GM23248 (cell line): ENCODE data around the gene TERC. TPM values are rescaled to one million over a fixed set of nuclear protein-coding genes. Genes with fewer than 3 reads are reported as not detected.

Experiments used
- DNase-seq: peaks from one replicate; pipeline ENCODE4 v3.0.0-alpha.2; 2015
- H2AFZ ChIP-seq: fragments of 200-600 bp; sonication (generic); 2 replicates; pipeline ENCODE4 v1.6.1; 2016; ENCODE audit warnings: antibody characterized with exemption
- H3F3A ChIP-seq: fragments of 200-600 bp; sonication (generic); 2 replicates; pipeline ENCODE4 v1.6.1; 2016; ENCODE audit warnings: mild to moderate bottlenecking, antibody characterized with exemption, mixed run types; ENCODE audit not compliant: insufficient read depth
- H3K27ac ChIP-seq: fragments of 200-600 bp; sonication (generic); 2 replicates; pipeline ENCODE4 v1.5.1; 2016; ENCODE audit warnings: mild to moderate bottlenecking
- H3K27me3 ChIP-seq: fragments of 200-600 bp; sonication (generic); replicated peaks from 2 replicates; pipeline ENCODE4 v1.6.1; 2016; ENCODE audit warnings: mild to moderate bottlenecking; ENCODE audit not compliant: insufficient read depth
- H3K36me3 ChIP-seq: fragments of 200-600 bp; sonication (generic); 2 replicates; pipeline ENCODE4 v1.6.1; 2016; ENCODE audit warnings: low read depth, mild to moderate bottlenecking
- H3K4me1 ChIP-seq: fragments of 200-600 bp; sonication (generic); 2 replicates; pipeline ENCODE4 v1.6.1; 2016; ENCODE audit warnings: mild to moderate bottlenecking; ENCODE audit not compliant: insufficient read depth
- H3K4me2 ChIP-seq: fragments of 200-600 bp; sonication (generic); one replicate; pipeline ENCODE4 v1.6.1; 2016; ENCODE audit warnings: mild to moderate bottlenecking; ENCODE audit not compliant: unreplicated experiment
- H3K4me3 ChIP-seq: fragments of 200-600 bp; sonication (generic); 2 replicates; pipeline ENCODE4 v1.5.1; 2016; ENCODE audit warnings: mild to moderate bottlenecking
- H3K79me2 ChIP-seq: fragments of 200-600 bp; sonication (generic); 2 replicates; pipeline ENCODE4 v1.6.1; 2016; ENCODE audit warnings: mild to moderate bottlenecking; ENCODE audit not compliant: insufficient read depth
- H3K9ac ChIP-seq: fragments of 200-600 bp; sonication (generic); 2 replicates; pipeline ENCODE4 v1.6.1; 2016; ENCODE audit warnings: mild to moderate bottlenecking
- H3K9me2 ChIP-seq: fragments of 200-600 bp; sonication (generic); 2 replicates; pipeline ENCODE4 v1.6.1; 2016; ENCODE audit warnings: mixed run types, mild to moderate bottlenecking, moderate library complexity; ENCODE audit not compliant: insufficient read depth
- H3K9me3 ChIP-seq: fragments of 200-600 bp; sonication (generic); one replicate; pipeline ENCODE4 v1.6.1; 2017; ENCODE audit warnings: low read depth
- H4K20me1 ChIP-seq: fragments of 200-600 bp; sonication (generic); 2 replicates; pipeline ENCODE4 v1.6.0; 2016; ENCODE audit not compliant: insufficient read depth
- EZH2 ChIP-seq: fragments of 200-600 bp; sonication (generic); IDR thresholded peaks from 2 replicates; pipeline ENCODE4 v1.6.1; 2018; ENCODE audit warnings: antibody characterized with exemption, mild to moderate bottlenecking; ENCODE audit not compliant: insufficient read depth, poor library complexity, severe bottlenecking
- EZH2phosphoT487 ChIP-seq: fragments of 200-600 bp; sonication (generic); IDR thresholded peaks from 2 replicates; pipeline ENCODE4 v1.6.1; 2018; ENCODE audit warnings: antibody characterized with exemption, moderate library complexity, mild to moderate bottlenecking, low read depth; ENCODE audit not compliant: insufficient read depth
- WGBS, 2 experiments: methylation state at CpG; one replicate each; pipeline ENCODE4 v1.1.6; 2015 to 2017; ENCODE audit warnings: low lambda C conversion rate in 2 of 2, low coverage in 1 of 2; ENCODE audit errors: missing lambda C conversion rate in 2 of 2; 5-methylcytosine and 5-hydroxymethylcytosine counted together
- in situ Hi-C: fragments of 300-500 bp; cut with MboI; formaldehyde crosslinking; loops from 2 replicates; pipeline ENCODE4 v1.15.0; 2020
- polyA plus RNA-seq: library from polyadenylated mRNA; unstranded; fragments of >200 nt; fragmentation: Nextera tagmentation; extraction: Ambion mirVana; gene quantifications from 2 replicates; pipeline ENCODE4 v1.2.1, GENCODE V29; 2016
- total RNA-seq: library from RNA; depleted of rRNA; stranded (reverse); fragments of >200 nt; shearing (Covaris generic); gene quantifications from 2 replicates; pipeline ENCODE4 v1.2.3, GENCODE V29; 2014

The TERC gene
- total and polyA plus RNA-seq, 2 experiments from 2014 or later: 59.2 TPM; not detected in 1

- peak; percentile 81 for DNase-seq
- Histone ChIP-seq H3K4me3 (peak overlapping the region; percentile 73), H3K9ac (peak overlapping the region; percentile 86), H3K27ac (peak overlapping the region; percentile 89), H4K20me1 (no peaks in the 10 kb centered on the region), H3F3A (no peaks in the 10 kb centered on the region; the same call in 1 of the 2 replicates), H3K4me2 (peak overlapping the region; percentile 83), H3K9me3 (no peaks in the 10 kb centered on the region), H2AFZ (peak overlapping the region; percentile 97), H3K27me3 (no peaks in the 10 kb centered on the region), H3K79me2 (0 out of 2 replicates have a peak, but pooled peaks cover 3% of the 10 kb centered on the region), H3K36me3 (no peaks in the 10 kb centered on the region), H3K4me1 (peaks cover 5% of the 10 kb centered on the region; the same call in 1 of the 2 replicates), H3K9me2 (no peaks in the 10 kb centered on the region)
- in situ Hi-C loops: no loop called here
- TF ChIP-seq EZH2 (no peak), EZH2phosphoT487 (no peak)
- WGBS, 2 experiments: 0 to 1% methylated on average over 19 to 27 of the region's 29 CpGs
Observed at GRCh38 chr3:169811631-169812331, 46.9 kb upstream of the TERC start.

DNA sequence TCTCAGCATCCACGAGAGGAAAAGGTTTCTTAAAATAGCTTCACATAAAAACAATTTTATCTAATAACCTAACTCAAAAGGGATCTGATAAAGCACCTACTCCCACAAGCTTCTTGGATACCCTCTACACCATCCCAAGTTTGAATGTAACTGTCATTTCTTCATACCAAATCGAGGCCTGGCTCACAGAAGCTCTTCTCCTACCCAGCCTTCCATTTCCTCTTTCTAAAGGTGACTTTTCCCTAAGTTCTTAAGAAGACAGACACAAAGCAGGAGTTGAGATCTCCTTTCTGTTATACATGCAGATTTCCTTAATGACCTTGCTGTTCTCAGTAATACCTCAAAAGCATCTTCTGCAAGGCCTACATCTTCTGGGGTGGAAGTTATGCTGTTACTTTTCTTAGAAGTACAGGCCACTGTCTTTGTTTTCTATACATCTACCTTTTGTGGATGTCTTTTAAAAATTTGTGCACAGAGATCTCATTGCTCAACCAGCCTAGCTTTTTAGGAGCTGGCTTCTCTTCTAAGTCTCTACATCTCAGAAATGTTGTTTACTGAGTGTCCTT, 44.5 kb upstream of the TERC start:
- no peak for DNase-seq
- TF ChIP-seq EZH2 (no peak), EZH2phosphoT487 (no peak)
- no peaks in the 10 kb centered on the region for H4K20me1 ChIP-seq
- no peak overlapping the region for H3K9ac ChIP-seq
- no peak overlapping the region for H3K27ac ChIP-seq
- H3K9me2 ChIP-seq: no peaks in the 10 kb centered on the region
- H3K36me3 ChIP-seq: no peaks in the 10 kb centered on the region
- no peak overlapping the region for H3K4me2 ChIP-seq
- in situ Hi-C loops: no loop called here
- H3K79me2 ChIP-seq: 0 out of 2 replicates have a peak, but pooled peaks cover 3% of the 10 kb centered on the region
- H3F3A ChIP-seq: no peaks in the 10 kb centered on the region; the same call in 1 of the 2 replicates
- H3K4me3 ChIP-seq: no peak overlapping the region
- H3K9me3 ChIP-seq: no peaks in the 10 kb centered on the region
- peaks cover 5% of the 10 kb centered on the region; the same call in 1 of the 2 replicates for H3K4me1 ChIP-seq
- 40 to 50% methylated on average over 2 of the region's 2 CpGs for WGBS, 2 experiments
- no peaks in the 10 kb centered on the region for H3K27me3 ChIP-seq
- H2AFZ ChIP-seq: peak overlapping the region; percentile 47

DNA sequence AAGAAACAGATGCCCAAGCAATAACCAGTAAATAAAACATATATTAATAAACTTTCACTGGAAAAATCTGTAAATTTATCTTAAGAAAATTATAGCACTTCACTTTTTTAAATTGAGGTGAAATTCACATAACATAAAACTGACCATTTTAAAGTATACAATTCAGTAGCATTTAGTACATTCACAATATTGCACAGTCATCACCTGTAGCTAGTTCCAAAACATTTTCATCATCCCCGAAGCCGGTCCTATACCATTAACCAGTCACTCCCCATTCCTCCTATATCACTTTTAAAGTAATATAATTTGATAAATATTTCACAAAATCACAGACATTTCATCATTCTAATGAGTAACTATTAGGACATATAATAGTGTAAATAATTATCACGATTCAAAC, 39.8 kb upstream of the TERC start:
- DNase-seq: no peak
- no peaks in the 10 kb centered on the region for H3K4me1 ChIP-seq
- TF ChIP-seq EZH2phosphoT487 (no peak), EZH2 (no peak)
- H3K9ac ChIP-seq: no peak overlapping the region
- in situ Hi-C loops: no loop called here
- H3K27me3 ChIP-seq: no peaks in the 10 kb centered on the region
- H4K20me1 ChIP-seq: no peaks in the 10 kb centered on the region
- no peak overlapping the region for H3K27ac ChIP-seq
- H3K9me2 ChIP-seq: no peaks in the 10 kb centered on the region
- H3F3A ChIP-seq: no peaks in the 10 kb centered on the region
- no peaks in the 10 kb centered on the region for H3K9me3 ChIP-seq
- H3K79me2 ChIP-seq: no peaks in the 10 kb centered on the region
- H3K4me3 ChIP-seq: no peak overlapping the region
- no peak overlapping the region for H3K4me2 ChIP-seq
- no peak overlapping the region for H2AFZ ChIP-seq
- 99% methylated on average over 3 of the region's 3 CpGs for WGBS, 2 experiments
- no peaks in the 10 kb centered on the region for H3K36me3 ChIP-seq

- TF ChIP-seq EZH2phosphoT487: no peak
- no peak for TF ChIP-seq EZH2
- H3K9ac ChIP-seq: no peak overlapping the region
- WGBS, 2 experiments: 93 to 95% methylated on average over 1 of the region's 1 CpG
- no peak overlapping the region for H3K4me2 ChIP-seq
- H3K36me3 ChIP-seq: peaks cover 28% of the 10 kb centered on the region
- DNase-seq: no peak
- H3K4me3 ChIP-seq: no peak overlapping the region
- H3K27me3 ChIP-seq: no peaks in the 10 kb centered on the region
- in situ Hi-C loops: no loop called here
- H3K9me2 ChIP-seq: no peaks in the 10 kb centered on the region
- no peak overlapping the region for H3K27ac ChIP-seq
- no peaks in the 10 kb centered on the region for H3K79me2 ChIP-seq
- no peak overlapping the region for H2AFZ ChIP-seq
- H3K4me1 ChIP-seq: no peaks in the 10 kb centered on the region
- H3F3A ChIP-seq: peaks cover 9% of the 10 kb centered on the region; the same call in 1 of the 2 replicates
- H4K20me1 ChIP-seq: no peaks in the 10 kb centered on the region
- no peaks in the 10 kb centered on the region for H3K9me3 ChIP-seq
Observed at GRCh38 chr3:169792359-169792758, 27.5 kb upstream of the TERC start.
